Measurements from ENCODE around the gene DENND1A.

DENND1A gene

GRCh38 chr9:123389070-123389469, 540.9 kb downstream of the DENND1A start:
- DNase-seq (ENCODE audit: insufficient read length, low spot score) = no peak
- FAIRE-seq = no peak

DNA sequence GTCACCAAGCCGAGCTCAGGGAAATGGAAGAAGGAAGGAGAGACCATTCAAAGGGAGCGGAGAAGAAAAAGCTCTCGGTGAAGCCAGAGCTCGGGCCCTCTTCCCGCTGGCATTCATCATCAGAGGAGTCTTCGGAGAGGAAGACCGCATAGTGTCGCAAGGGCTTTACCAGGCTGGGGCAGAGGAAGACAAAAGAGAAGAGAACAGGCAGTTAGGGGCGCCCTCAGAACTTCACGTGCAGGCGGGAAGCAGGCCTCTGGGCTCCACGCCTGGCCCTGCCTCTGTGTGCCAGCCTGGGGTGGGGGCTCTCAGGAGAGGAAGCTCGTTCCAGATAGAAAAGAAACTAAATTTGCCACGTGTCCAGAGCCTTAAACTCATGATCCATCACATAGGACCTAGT, 542.2 kb downstream of the DENND1A start:
- FAIRE-seq = no peak
- DNase-seq (ENCODE audit: insufficient read length, low spot score) = no peak

DNA sequence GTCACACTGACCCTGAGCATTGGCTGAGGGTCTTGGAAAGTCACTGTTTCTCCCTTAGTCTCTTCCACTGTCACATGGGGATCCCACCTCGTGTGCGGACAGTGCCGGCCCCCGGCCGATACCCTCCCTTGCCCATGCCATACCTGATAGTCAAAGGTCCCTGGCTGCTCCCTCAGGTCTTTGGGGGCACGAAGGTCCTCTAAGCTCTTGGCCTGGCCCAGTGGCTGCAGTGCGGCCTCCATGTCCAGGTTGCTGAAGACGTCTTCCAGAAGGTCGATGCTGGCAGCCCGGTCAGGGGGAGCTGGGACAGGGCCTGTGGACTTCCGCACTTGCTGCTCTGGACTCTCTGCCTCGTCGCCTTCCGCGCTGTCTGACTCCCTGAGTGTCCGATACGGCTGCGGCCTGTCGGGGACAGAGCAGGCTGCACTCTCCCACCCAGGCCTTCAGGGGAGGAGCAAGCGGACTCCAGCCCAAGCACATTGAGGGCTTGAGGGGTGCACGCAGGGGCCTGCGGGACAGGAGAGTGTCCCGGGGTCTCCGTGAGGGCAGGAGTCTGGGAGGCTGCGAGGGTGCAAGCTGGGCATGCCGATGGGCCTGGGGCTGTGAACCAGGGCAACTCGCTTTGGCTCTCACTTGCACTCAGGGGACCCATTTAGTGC, 546.3 kb downstream of the DENND1A start:
- DNase-seq (ENCODE audit: insufficient read length, low spot score) (no peak), FAIRE-seq (no peak)

GRCh38 chr9:123382653-123383511, 547.0 kb downstream of the DENND1A start:
- no peak for DNase-seq (ENCODE audit: insufficient read length, low spot score)

GRCh38 chr9:123380852-123381705, 548.8 kb downstream of the DENND1A start:
- DNase-seq (ENCODE audit: insufficient read length, low spot score) (no peak), FAIRE-seq (no peak)

More at GRCh38 chr9:123382653-123383511, 547.0 kb downstream of the DENND1A start:
- FAIRE-seq = no peak

DNA sequence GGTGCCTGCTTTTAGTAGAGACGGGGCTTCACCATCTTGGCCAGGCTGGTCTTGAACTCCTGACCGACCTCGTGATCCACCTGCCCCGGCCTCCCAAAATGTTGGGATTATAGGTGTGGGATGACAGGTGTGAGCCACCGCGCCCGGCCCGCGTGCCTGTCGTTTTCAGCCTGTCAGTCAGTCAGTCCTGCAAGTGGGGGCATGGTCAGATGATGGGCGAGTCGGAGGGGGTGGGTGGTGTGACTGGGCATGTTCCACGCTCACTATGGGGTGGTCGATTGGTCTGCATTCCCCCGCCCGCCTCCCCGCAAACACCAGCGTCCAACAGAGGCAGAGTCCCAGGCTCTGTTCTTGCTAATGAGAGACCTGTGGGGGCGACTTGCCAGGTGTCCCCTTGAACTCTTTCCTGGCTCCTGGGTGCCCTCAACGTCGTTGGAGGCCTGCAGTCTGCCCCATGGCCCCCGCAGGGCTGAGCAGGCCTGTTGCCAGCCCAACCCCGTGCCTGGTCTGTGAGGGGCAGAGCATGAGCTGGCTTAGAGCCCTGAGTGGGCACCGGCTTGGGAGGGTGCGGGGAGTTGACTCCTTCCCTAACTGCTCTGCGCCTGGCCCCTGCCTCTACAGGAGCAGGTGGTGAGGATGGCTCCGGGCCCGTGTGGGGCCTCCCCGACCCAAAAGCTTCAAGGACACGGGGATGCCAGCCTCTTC, 550.8 kb downstream of the DENND1A start:
- FAIRE-seq = no peak
- no peak for DNase-seq (ENCODE audit: insufficient read length, low spot score)

DNA sequence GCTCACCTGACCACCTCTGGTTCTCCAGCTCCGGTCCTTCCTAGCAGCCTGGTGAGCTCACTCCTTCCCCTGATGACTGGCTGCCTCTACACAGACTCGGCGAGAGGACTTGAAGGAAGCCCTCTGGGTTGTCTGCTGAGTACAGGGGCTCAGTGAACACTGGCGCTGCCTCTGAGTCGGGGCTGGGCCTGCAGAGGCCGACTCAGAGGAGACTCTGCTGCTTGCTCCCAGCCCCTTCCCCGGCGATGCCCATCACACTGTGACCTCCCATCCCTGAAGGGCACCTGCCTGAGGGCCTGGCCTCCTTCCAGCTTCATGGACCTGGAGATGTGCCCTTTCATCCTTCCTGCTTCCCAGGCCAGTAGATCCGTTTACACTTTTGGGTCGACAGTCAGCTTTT, 551.9 kb downstream of the DENND1A start:
- FAIRE-seq = no peak
- no peak for DNase-seq (ENCODE audit: insufficient read length, low spot score)

DNA sequence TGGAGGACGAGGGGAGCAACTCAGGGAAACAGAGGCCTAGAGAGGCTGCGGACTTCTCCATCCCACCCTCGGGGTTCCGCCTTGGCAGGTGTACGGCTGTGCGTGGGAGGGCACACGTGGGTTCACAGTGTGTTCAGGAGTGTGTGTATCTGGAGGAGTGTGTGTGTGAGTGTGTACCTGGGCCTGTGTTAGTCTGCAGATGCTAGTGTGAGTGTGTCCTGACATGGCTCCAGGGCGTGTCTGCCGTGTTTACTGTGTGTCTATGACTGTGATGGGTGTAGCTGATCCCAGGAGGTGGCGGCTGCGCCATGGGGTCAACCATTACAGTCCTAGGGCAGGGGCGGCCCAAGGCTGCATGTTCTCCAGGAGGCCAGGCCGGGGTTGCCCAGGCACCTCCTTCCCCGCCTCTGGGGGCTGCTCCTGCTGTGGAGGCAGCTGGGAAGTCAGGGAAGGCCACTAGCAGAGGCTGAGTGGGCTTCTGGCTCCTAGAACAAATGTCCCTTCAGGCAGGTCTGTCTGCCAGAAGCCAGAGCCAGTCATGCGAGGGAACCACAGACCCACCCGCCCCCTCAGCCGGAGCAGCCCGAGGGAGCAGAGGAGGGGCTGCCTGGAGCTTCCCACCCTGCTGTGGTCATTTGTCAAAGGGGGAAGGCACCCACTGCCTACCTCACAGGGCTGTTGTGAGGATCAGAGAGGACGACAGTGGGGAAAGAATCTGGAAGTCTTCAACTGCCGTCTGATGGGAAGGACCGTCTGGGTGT, 552.5 kb downstream of the DENND1A start:
- DNase-seq (ENCODE audit: insufficient read length, low spot score) (no peak), FAIRE-seq (no peak)

- no peak for DNase-seq (ENCODE audit: insufficient read length, low spot score)
- no peak for FAIRE-seq
These were observed 553.5 kb downstream of the DENND1A start for GRCh38 chr9:123376218-123377071.

DNA sequence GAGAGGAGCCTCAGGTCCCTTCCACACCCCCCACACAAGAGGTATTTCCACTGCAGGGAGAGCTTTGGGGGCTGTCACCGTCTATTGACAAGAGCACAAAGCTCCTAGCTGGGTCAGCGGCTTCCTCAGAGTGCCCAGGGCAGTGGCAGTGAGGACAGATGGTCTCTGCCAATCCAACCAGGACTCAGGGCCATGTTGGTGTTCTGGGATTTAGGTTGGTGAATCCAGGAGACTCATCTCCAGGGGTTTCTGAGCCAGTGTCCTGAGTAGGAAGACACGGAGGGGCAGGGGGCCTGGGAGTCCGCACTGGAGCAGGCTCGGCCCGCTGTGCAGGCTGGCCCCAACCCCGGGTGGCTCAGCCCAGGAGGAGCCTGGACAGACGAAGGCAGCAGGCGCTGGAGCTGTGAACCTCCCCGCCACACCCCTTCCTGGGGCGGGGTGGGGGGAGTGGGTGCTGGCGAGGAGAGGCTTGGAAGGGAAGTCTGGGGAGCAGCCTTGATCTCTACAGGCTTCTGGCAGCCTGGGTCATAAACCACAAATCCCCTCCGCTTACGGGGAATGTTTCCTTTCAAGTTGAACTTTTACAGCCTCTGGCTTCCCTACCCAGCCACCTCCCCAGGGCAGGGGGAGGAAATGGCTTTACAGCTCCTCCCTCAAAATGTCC, 554.3 kb downstream of the DENND1A start:
- FAIRE-seq (no peak), DNase-seq (ENCODE audit: insufficient read length, low spot score) (no peak)

GRCh38 chr9:123373946-123374345, 556.0 kb downstream of the DENND1A start:
- no peak for FAIRE-seq

DNA sequence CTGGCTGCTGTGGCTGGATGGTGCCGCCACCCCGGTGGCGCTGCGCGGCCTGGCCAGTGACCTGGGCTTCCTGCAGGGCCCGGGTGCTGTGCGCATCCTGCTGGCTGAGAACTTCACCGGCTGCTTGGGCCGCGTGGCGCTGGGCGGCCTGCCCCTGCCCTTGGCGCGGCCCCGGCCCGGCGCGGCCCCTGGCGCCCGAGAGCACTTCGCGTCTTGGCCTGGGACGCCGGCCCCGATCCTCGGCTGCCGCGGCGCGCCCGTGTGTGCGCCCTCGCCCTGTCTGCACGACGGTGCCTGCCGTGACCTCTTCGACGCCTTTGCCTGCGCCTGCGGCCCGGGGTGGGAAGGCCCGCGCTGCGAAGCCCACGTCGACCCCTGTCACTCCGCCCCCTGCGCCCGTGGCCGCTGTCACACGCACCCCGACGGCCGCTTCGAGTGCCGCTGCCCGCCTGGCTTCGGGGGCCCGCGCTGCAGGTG, 556.4 kb downstream of the DENND1A start:
- FAIRE-seq (no peak), DNase-seq (ENCODE audit: insufficient read length, low spot score) (no peak)

More at GRCh38 chr9:123373946-123374345, 556.0 kb downstream of the DENND1A start:
- DNase-seq (ENCODE audit: insufficient read length, low spot score) = no peak

- DNase-seq (ENCODE audit: insufficient read length, low spot score) = no peak
- FAIRE-seq = no peak
These were observed 557.0 kb downstream of the DENND1A start for GRCh38 chr9:123372766-123373446.

- FAIRE-seq (no peak), DNase-seq (ENCODE audit: insufficient read length, low spot score) (no peak)
These were observed 557.9 kb downstream of the DENND1A start for GRCh38 chr9:123371805-123372590.

- DNase-seq (ENCODE audit: insufficient read length, low spot score) (no peak), FAIRE-seq (no peak)
These were observed 558.7 kb downstream of the DENND1A start for GRCh38 chr9:123371228-123371584.

DNA sequence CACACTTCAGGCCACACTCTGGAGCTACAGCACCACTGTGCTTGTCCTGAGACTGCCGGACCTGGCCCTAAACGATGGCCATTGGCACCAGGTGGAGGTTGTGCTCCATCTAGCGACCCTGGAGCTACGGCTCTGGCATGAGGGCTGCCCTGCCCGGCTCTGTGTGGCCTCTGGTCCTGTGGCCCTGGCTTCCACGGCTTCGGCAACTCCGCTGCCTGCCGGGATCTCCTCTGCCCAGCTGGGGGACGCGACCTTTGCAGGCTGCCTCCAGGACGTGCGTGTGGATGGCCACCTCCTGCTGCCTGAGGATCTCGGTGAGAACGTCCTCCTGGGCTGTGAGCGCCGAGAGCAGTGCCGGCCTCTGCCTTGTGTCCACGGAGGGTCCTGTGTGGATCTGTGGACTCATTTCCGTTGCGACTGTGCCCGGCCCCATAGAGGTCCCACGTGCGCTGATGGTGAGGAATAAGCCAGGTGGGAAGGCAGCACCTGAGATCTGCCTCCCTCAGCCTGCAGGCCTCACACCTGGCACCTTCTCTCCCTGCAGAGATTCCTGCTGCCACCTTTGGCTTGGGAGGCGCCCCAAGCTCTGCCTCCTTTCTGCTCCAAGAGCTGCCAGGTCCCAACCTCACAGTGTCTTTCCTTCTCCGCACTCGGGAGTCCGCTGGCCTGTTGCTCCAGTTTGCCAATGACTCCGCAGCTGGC, 559.2 kb downstream of the DENND1A start:
- FAIRE-seq (no peak), DNase-seq (ENCODE audit: insufficient read length, low spot score) (no peak)

All from GM19239 (cell line).